H1 (cell line): ENCODE data around the gene DCHS1. TPM values are rescaled to one million over a fixed set of nuclear protein-coding genes. Genes with fewer than 3 reads are reported as not detected.
A peak's percentile ranks its signal among the peaks of the same experiment; 100 is the strongest.

ENCODE experiments used
- CTCF ChIA-PET: fragments of 300-600 bp; sonication (Branson Sonifier 250); formaldehyde crosslinking; loops from one replicate; lab custom pipeline; 2021; ENCODE audit not compliant: partially characterized antibody; lab: Charles Lee
- POLR2A ChIA-PET: fragments of 300-600 bp; sonication (Branson Sonifier 250); formaldehyde crosslinking; loops from one replicate; lab custom pipeline; 2021; ENCODE audit warnings: inconsistent platforms; ENCODE audit not compliant: partially characterized antibody; lab: Charles Lee
- DNase-seq, 2 experiments: peaks; one replicate each; pipeline versions ENCODE4 v3.0.0 to v3.0.0-alpha.2; 2010 to 2022; ENCODE audit warnings: low spot score in 2 of 2, low read depth in 1 of 2, mixed read lengths in 1 of 2
- FAIRE-seq: peaks from 2 replicates; lab custom pipeline; 2011; peaks lifted over from hg19 to GRCh38; lab: Jason Lieb, UNC
- H2AFZ ChIP-seq: 2 replicates; pipeline ENCODE4 v1.8.1; 2012; ENCODE audit warnings: low read length, inconsistent platforms
- H2AK5ac ChIP-seq: 2 replicates; pipeline ENCODE4 v1.6.1; 2013; ENCODE audit warnings: low read depth, low read length
- H2BK120ac ChIP-seq: replicated peaks from 2 replicates; pipeline ENCODE3; 2013; ENCODE audit warnings: low read depth, low read length, inconsistent platforms
- H2BK12ac ChIP-seq: 2 replicates; pipeline ENCODE4 v1.6.1; 2013; ENCODE audit warnings: low read depth, low read length
- H2BK15ac ChIP-seq: 2 replicates; pipeline ENCODE4 v1.6.1; 2013; ENCODE audit warnings: low read length
- H2BK20ac ChIP-seq: 2 replicates; pipeline ENCODE4 v1.6.1; 2013; ENCODE audit warnings: low read length
- H2BK5ac ChIP-seq: 2 replicates; pipeline ENCODE4 v1.6.1; 2013; ENCODE audit warnings: low read depth, low read length
- H3K14ac ChIP-seq: 2 replicates; pipeline ENCODE4 v1.6.1; 2013; ENCODE audit warnings: inconsistent platforms; ENCODE audit not compliant: insufficient read length
- H3K18ac ChIP-seq: 2 replicates; pipeline ENCODE4 v1.6.1; 2013; ENCODE audit warnings: low read length; ENCODE audit errors: extremely low read depth
- H3K23ac ChIP-seq: 2 replicates; pipeline ENCODE4 v1.6.1; 2013; ENCODE audit warnings: inconsistent platforms; ENCODE audit not compliant: insufficient read length
- H3K23me2 ChIP-seq: 2 replicates; pipeline ENCODE4 v1.6.1; 2013; ENCODE audit warnings: low read depth, low read length
- H3K27ac ChIP-seq: 2 replicates; pipeline ENCODE4 v1.6.1; 2011; ENCODE audit warnings: low read depth, low read length, inconsistent platforms
- H3K27me3 ChIP-seq, 4 experiments: replicated peaks in 1 of 4; 1 replicate in 1 of 4; 2 replicates in 3 of 4; pipeline versions ENCODE4 v1.6.1 to v1.8.1; 2011 to 2013; ENCODE audit warnings: low read length in 3 of 4, mild to moderate bottlenecking in 3 of 4, inconsistent platforms in 2 of 4, mixed read lengths in 2 of 4, moderate library complexity in 1 of 4; ENCODE audit not compliant: control insufficient read depth in 3 of 4, insufficient read depth in 3 of 4; ENCODE audit errors: extremely low read depth in 1 of 4
- H3K36me3 ChIP-seq, 4 experiments: 2 replicates each; pipeline versions ENCODE4 v1.6.1 to v1.8.1; 2011 to 2013; ENCODE audit warnings: mild to moderate bottlenecking in 4 of 4, low read length in 3 of 4, moderate library complexity in 2 of 4, control low read depth in 1 of 4, inconsistent platforms in 1 of 4; ENCODE audit not compliant: insufficient read depth in 4 of 4, control insufficient read depth in 2 of 4
- H3K4ac ChIP-seq: replicated peaks from 2 replicates; pipeline ENCODE3; 2013; ENCODE audit warnings: low read length, low read depth, mixed read lengths, inconsistent platforms; ENCODE audit not compliant: insufficient read length
- H3K4me1 ChIP-seq, 4 experiments: replicated peaks in 1 of 4; 1 replicate in 1 of 4; 2 replicates in 3 of 4; pipeline versions ENCODE4 v1.6.1 to v1.8.1; 2011 to 2013; ENCODE audit warnings: low read length in 3 of 4, inconsistent platforms in 2 of 4, mixed read lengths in 1 of 4; ENCODE audit not compliant: insufficient read depth in 4 of 4, control insufficient read depth in 3 of 4
- H3K4me2 ChIP-seq, 2 experiments: 2 replicates each; pipeline versions ENCODE4 v1.6.1 to v1.8.1; 2011 to 2013; ENCODE audit warnings: low read depth in 2 of 2, low read length in 2 of 2, control low read depth in 1 of 2, inconsistent platforms in 1 of 2, mild to moderate bottlenecking in 1 of 2; ENCODE audit not compliant: insufficient read depth in 1 of 2
- H3K4me3 ChIP-seq, 4 experiments: fragments of 200-600, 300-600 bp in 1 of 4; sonication (generic), shearing (Covaris generic), sonication (Bioruptor Twin) in 1 of 4; 2 replicates each; pipeline versions ENCODE4 v1.5.1 to v1.8.1; 2011 to 2016; ENCODE audit warnings: low read length in 4 of 4, low read depth in 3 of 4, control low read depth in 2 of 4, inconsistent platforms in 2 of 4, mild to moderate bottlenecking in 2 of 4, mixed read lengths in 1 of 4, moderate library complexity in 1 of 4; ENCODE audit not compliant: insufficient read depth in 2 of 4; ENCODE audit errors: extremely low read depth in 1 of 4
- H3K56ac ChIP-seq: replicated peaks from 2 replicates; pipeline ENCODE3; 2013; ENCODE audit warnings: low read depth, mild to moderate bottlenecking, mixed read lengths, low read length, inconsistent platforms; ENCODE audit not compliant: insufficient read length
- H3K79me1 ChIP-seq: 2 replicates; pipeline ENCODE4 v1.6.1; 2013; ENCODE audit warnings: low read depth, low read length, control low read depth
- H3K79me2 ChIP-seq, 2 experiments: 2 replicates each; pipeline versions ENCODE4 v1.6.1 to v1.8.1; 2012 to 2013; ENCODE audit warnings: low read length in 2 of 2, mild to moderate bottlenecking in 2 of 2, inconsistent platforms in 1 of 2; ENCODE audit not compliant: insufficient read depth in 2 of 2, control insufficient read depth in 1 of 2
- H3K9ac ChIP-seq, 4 experiments: replicated peaks in 1 of 4; 1 replicate in 1 of 4; 2 replicates in 3 of 4; pipeline versions ENCODE4 v1.6.1 to v1.8.1; 2011 to 2013; ENCODE audit warnings: low read depth in 3 of 4, low read length in 3 of 4, control low read depth in 2 of 4, mild to moderate bottlenecking in 2 of 4, moderate library complexity in 2 of 4, inconsistent platforms in 1 of 4; ENCODE audit errors: extremely low read depth in 1 of 4
- H3K9me3 ChIP-seq, 2 experiments: 2 replicates each; pipeline versions ENCODE4 v1.6.1 to v1.8.1; 2012 to 2013; ENCODE audit warnings: mild to moderate bottlenecking in 2 of 2, moderate library complexity in 2 of 2, control low read depth in 1 of 2, inconsistent platforms in 1 of 2, low read depth in 1 of 2, low read length in 1 of 2, mixed read lengths in 1 of 2; ENCODE audit not compliant: insufficient read depth in 2 of 2
- H4K20me1 ChIP-seq, 2 experiments: replicated peaks in 1 of 2; 2 replicates each; pipeline versions ENCODE3 to v1.8.1; 2011 to 2013; ENCODE audit warnings: inconsistent platforms in 2 of 2, low read length in 2 of 2, mild to moderate bottlenecking in 1 of 2; ENCODE audit not compliant: insufficient read depth in 2 of 2, control insufficient read depth in 1 of 2
- H4K5ac ChIP-seq: 2 replicates; pipeline ENCODE4 v1.6.1; 2013; ENCODE audit warnings: low read length, low read depth, mixed read lengths, inconsistent platforms; ENCODE audit not compliant: insufficient read length
- H4K8ac ChIP-seq: 2 replicates; pipeline ENCODE4 v1.8.0; 2013; ENCODE audit warnings: mild to moderate bottlenecking, moderate library complexity, low read length, inconsistent platforms; ENCODE audit not compliant: insufficient read depth; ENCODE audit errors: extremely low read depth
- H4K91ac ChIP-seq: replicated peaks from 2 replicates; pipeline ENCODE3; 2013; ENCODE audit warnings: low read length, mixed read lengths, inconsistent platforms; ENCODE audit not compliant: insufficient read length
- CEBPB ChIP-seq: IDR thresholded peaks from 2 replicates; pipeline ENCODE4 v1.6.1; 2012; ENCODE audit warnings: low read depth, low read length
- E2F6 ChIP-seq: IDR thresholded peaks from 2 replicates; pipeline ENCODE4 v1.6.1; 2012; ENCODE audit warnings: inconsistent platforms
- EGR1 ChIP-seq: IDR thresholded peaks from 2 replicates; pipeline ENCODE4 v1.6.1; 2011; ENCODE audit warnings: low read depth, low read length, borderline replicate concordance
- EP300 ChIP-seq, 2 experiments: IDR thresholded peaks; 1 replicate in 1 of 2; 2 replicates in 1 of 2; pipeline ENCODE4 v1.6.1; 2011 to 2012; ENCODE audit warnings: low read depth in 2 of 2, low read length in 2 of 2, mild to moderate bottlenecking in 2 of 2, borderline replicate concordance in 1 of 2, inconsistent platforms in 1 of 2, moderate library complexity in 1 of 2
- EZH2 ChIP-seq: fragments of 200-600 bp; sonication (generic); IDR thresholded peaks from 2 replicates; pipeline ENCODE4 v1.7.1; 2012; ENCODE audit warnings: low read depth, mild to moderate bottlenecking, moderate library complexity, low read length, inconsistent platforms; ENCODE audit not compliant: severe bottlenecking
- KDM4A ChIP-seq: IDR thresholded peaks from one replicate; pipeline ENCODE4 v1.7.1; 2012; ENCODE audit warnings: low read depth, mild to moderate bottlenecking, moderate library complexity, low read length, inconsistent platforms; ENCODE audit not compliant: severe bottlenecking
- NRF1 ChIP-seq: IDR thresholded peaks from 2 replicates; pipeline ENCODE4 v1.6.1; 2011; ENCODE audit warnings: mild to moderate bottlenecking, low read depth, low read length, improper control_type of control experiment
- RFX5 ChIP-seq: IDR thresholded peaks from 2 replicates; pipeline ENCODE4 v1.6.1; 2011; ENCODE audit warnings: low read depth, low read length, improper control_type of control experiment, borderline replicate concordance
- SP1 ChIP-seq: IDR thresholded peaks from 2 replicates; pipeline ENCODE4 v1.6.1; 2011; ENCODE audit warnings: low read depth, low read length
- SRF ChIP-seq: IDR thresholded peaks from 2 replicates; pipeline ENCODE4 v1.6.1; 2011; ENCODE audit warnings: mild to moderate bottlenecking, low read depth, low read length, moderate library complexity
- TAF7 ChIP-seq: optimal IDR thresholded peaks from 2 replicates; pipeline ENCODE3; 2011; ENCODE audit warnings: low read depth, mild to moderate bottlenecking, inconsistent platforms, low read length, moderate library complexity, borderline replicate concordance
- WGBS, 2 experiments: shearing (Covaris generic) in 1 of 2; methylation state at CpG; one replicate each; pipeline versions ENCODE4 v1.1.6 to v1.1.7; 2013 to 2015; ENCODE audit warnings: low lambda C conversion rate in 2 of 2, mixed read lengths in 2 of 2, inconsistent platforms in 1 of 2, low coverage in 1 of 2, missing lambda C conversion rate in 1 of 2; ENCODE audit not compliant: insufficient replicate concordance in 2 of 2, insufficient coverage in 1 of 2, insufficient read length in 1 of 2; ENCODE audit errors: extremely low coverage in 1 of 2, missing lambda C conversion rate in 1 of 2; 5-methylcytosine and 5-hydroxymethylcytosine counted together
- polyA plus RNA-seq, 7 experiments: library from polyadenylated mRNA; depleted of rRNA in 3 of 7; stranded (reverse) in 5 of 7; unstranded in 2 of 7; fragments of >200 nt in 5 of 7; fragments of 200-250 nt in 2 of 7; gene quantifications; 1 replicate in 5 of 7; 2 replicates in 1 of 7; 4 replicates in 1 of 7; pipeline versions ENCODE4 v1.2.1 to v1.2.3, GENCODE V29; 2011 to 2013; ENCODE audit warnings: missing spikeins in 2 of 7, mixed read lengths in 2 of 7
- total RNA-seq: library from RNA; stranded (reverse); fragmentation: NEBNext Ultra II Directional; extraction: Animal tissue kit (Norgen Biotek cat#: 25700); gene quantifications from 2 replicates; pipeline ENCODE4 v1.2.1, GENCODE V29; 2021

The DCHS1 gene
- total and polyA plus RNA-seq, 2 of the 8 experiments (the other 6 are each of a cell fraction or from before 2014, with no cell fraction given), result 8.2 to 10.5 TPM

- H2AFZ ChIP-seq, result no peak overlapping the region
- no peak overlapping the region for H3K56ac ChIP-seq
- CTCF ChIA-PET, result interaction anchor here (1.3 to 1.8 kb wide), 2 partner anchors 14 to 56 kb away, joined by 4 to 6 read pairs; partner anchors contain the start of genes MRPL17 and TAF10
- H3K4me3 ChIP-seq, result no peak overlapping the region
- no peak overlapping the region for H3K14ac ChIP-seq
- H4K91ac ChIP-seq, result no peak overlapping the region
- FAIRE-seq (no peak), DNase-seq (no peak)
- H4K8ac ChIP-seq, result peak overlapping the region; percentile 0; the same call in 1 of the 2 replicates
- H3K9ac ChIP-seq, result no peak overlapping the region
- peaks cover 13 to 39% (median 34%) of the 10 kb centered on the region in 4 experiments for H3K27me3 ChIP-seq
- peaks cover 0 to 6% (median 2%) of the 10 kb centered on the region in 4 experiments; a peak in 3 of 7 replicates for H3K4me1 ChIP-seq
- no peak overlapping the region for H4K5ac ChIP-seq
- peaks cover 5 to 10% of the 10 kb centered on the region in 2 experiments for H4K20me1 ChIP-seq
- no peak overlapping the region for H2BK20ac ChIP-seq
- H3K4me2 ChIP-seq, result no peak overlapping the region
- H2BK15ac ChIP-seq, result no peak overlapping the region
- H3K27ac ChIP-seq, result no peak overlapping the region
- H2BK12ac ChIP-seq, result no peak overlapping the region
- H2AK5ac ChIP-seq, result no peak overlapping the region
- H3K23ac ChIP-seq, result no peak overlapping the region
- no peak overlapping the region for H2BK120ac ChIP-seq
- H3K4ac ChIP-seq, result no peak overlapping the region
- no peaks in the 10 kb centered on the region for H3K79me2 ChIP-seq
- no peak overlapping the region for H2BK5ac ChIP-seq
- 94% methylated on average over 19 of the region's 19 CpGs; no CpG with 5 or more reads in 1 of the 2 experiments for WGBS, 2 experiments
- peaks cover 0 to 3% (median 1%) of the 10 kb centered on the region in 4 experiments; a peak in 3 of 8 replicates for H3K36me3 ChIP-seq
- H3K9me3 ChIP-seq, result no peaks in the 10 kb centered on the region
- POLR2A ChIA-PET, result interaction anchor here (1.1 to 1.3 kb wide), 3 partner anchors 8 to 55 kb away, joined by 3 read pairs; partner anchors contain the start of genes TAF10 and TPP1
- no peak overlapping the region for H3K18ac ChIP-seq
- no peaks in the 10 kb centered on the region; the same call in none of the 2 replicates for H3K79me1 ChIP-seq
- H3K23me2 ChIP-seq, result peaks cover 12% of the 10 kb centered on the region
- TF ChIP-seq E2F6, result no peak
- no peak for TF ChIP-seq EGR1
- TF ChIP-seq CEBPB, result no peak
- no peak for TF ChIP-seq KDM4A
- no peak for TF ChIP-seq NRF1
- TF ChIP-seq SP1, result no peak
- no peak for TF ChIP-seq RFX5
- no peak for TF ChIP-seq EZH2
- TF ChIP-seq TAF7, result no peak
- TF ChIP-seq EP300 (IDR thresholded peaks at IDR 0.05; ENCODE audit: borderline replicate concordance in 1 of 2, low read depth in 2 of 2, low read length in 2 of 2), result no peak
- TF ChIP-seq SRF, result no peak
These were observed 28.4 kb downstream of the DCHS1 start for GRCh38 chr11:6626971-6627761.
